ENCODE measurements around the gene ETAA1.

ETAA1 gene

GRCh38 chr2:67412424-67412823, 15.3 kb downstream of the ETAA1 start:
- Histone ChIP-seq H3K9ac (ENCODE audit: low read length) (no peak overlapping the region), H3K23ac (ENCODE audit: low read length in 2 of 2) (no peak overlapping the region), H2BK12ac (ENCODE audit: low read length in 2 of 2) (no peak overlapping the region), H3K27ac (ENCODE audit: low read length, poor library complexity, severe bottlenecking) (no peak overlapping the region), H3K36me3 (ENCODE audit: control insufficient read depth in 1 of 2, insufficient read depth in 2 of 2, low read depth in 1 of 2, low read length in 2 of 2) (peaks cover 0 to 45% of the 10 kb centered on the region in 2 experiments), H2AK5ac (ENCODE audit: low read length, severe bottlenecking) (no peak overlapping the region), H2BK5ac (ENCODE audit: low read depth, low read length, poor library complexity, severe bottlenecking) (no peak overlapping the region), H3K9me3 (ENCODE audit: control insufficient read depth, low read length) (no peaks in the 10 kb centered on the region), H3K27me3 (ENCODE audit: control insufficient read depth in 1 of 2, insufficient read depth in 1 of 2, low read length in 2 of 2) (no peaks in the 10 kb centered on the region), H3K4me2 (ENCODE audit: low read length, poor library complexity, severe bottlenecking) (no peak overlapping the region), H2BK120ac (ENCODE audit: low read depth, low read length) (no peak overlapping the region), H3K18ac (ENCODE audit: low read depth in 1 of 2, low read length in 2 of 2) (no peak overlapping the region), H3K14ac (ENCODE audit: low read length in 2 of 2) (no peak overlapping the region), H3K79me1 (replicated peaks; ENCODE audit: low read length, poor library complexity, severe bottlenecking) (no peaks in the 10 kb centered on the region), H4K8ac (ENCODE audit: low read length) (no peak overlapping the region), H3K4ac (ENCODE audit: low read depth in 1 of 2, low read length in 2 of 2) (no peak overlapping the region), H3K4me3 (ENCODE audit: insufficient read depth in 1 of 2, low read depth in 1 of 2, low read length in 2 of 2) (no peak overlapping the region), H2AFZ (ENCODE audit: low read depth, low read length) (no peak overlapping the region), H4K91ac (ENCODE audit: low read length) (no peak overlapping the region), H3K4me1 (ENCODE audit: control insufficient read depth, insufficient read depth, low read depth, low read length) (no peaks in the 10 kb centered on the region), H2BK15ac (ENCODE audit: low read depth, poor library complexity, severe bottlenecking) (no peak overlapping the region)
- 89% methylated on average over 3 of the region's 3 CpGs for WGBS
- no peak for DNase-seq

- Histone ChIP-seq H2BK5ac (ENCODE audit: low read depth, low read length, poor library complexity, severe bottlenecking) (no peak overlapping the region), H3K23ac (ENCODE audit: low read length in 2 of 2) (no peak overlapping the region), H3K4me2 (ENCODE audit: low read length, poor library complexity, severe bottlenecking) (no peak overlapping the region), H3K14ac (ENCODE audit: low read length in 2 of 2) (no peak overlapping the region), H3K27me3 (ENCODE audit: control insufficient read depth in 1 of 2, insufficient read depth in 1 of 2, low read length in 2 of 2) (no peaks in the 10 kb centered on the region), H4K91ac (ENCODE audit: low read length) (no peak overlapping the region), H2BK15ac (ENCODE audit: low read depth, poor library complexity, severe bottlenecking) (no peak overlapping the region), H3K4ac (ENCODE audit: low read depth in 1 of 2, low read length in 2 of 2) (no peak overlapping the region), H3K18ac (ENCODE audit: low read depth in 1 of 2, low read length in 2 of 2) (no peak overlapping the region), H2AK5ac (ENCODE audit: low read length, severe bottlenecking) (no peak overlapping the region), H3K4me1 (ENCODE audit: control insufficient read depth, insufficient read depth, low read depth, low read length) (no peaks in the 10 kb centered on the region), H3K79me1 (replicated peaks; ENCODE audit: low read length, poor library complexity, severe bottlenecking) (no peaks in the 10 kb centered on the region), H2AFZ (ENCODE audit: low read depth, low read length) (no peak overlapping the region), H3K9ac (ENCODE audit: low read length) (no peak overlapping the region), H3K36me3 (ENCODE audit: control insufficient read depth in 1 of 2, insufficient read depth in 2 of 2, low read depth in 1 of 2, low read length in 2 of 2) (peaks cover 0 to 23% of the 10 kb centered on the region in 2 experiments), H2BK120ac (ENCODE audit: low read depth, low read length) (no peak overlapping the region), H2BK12ac (ENCODE audit: low read length in 2 of 2) (no peak overlapping the region), H3K9me3 (ENCODE audit: control insufficient read depth, low read length) (no peaks in the 10 kb centered on the region), H3K4me3 (ENCODE audit: insufficient read depth in 1 of 2, low read depth in 1 of 2, low read length in 2 of 2) (no peak overlapping the region), H3K27ac (ENCODE audit: low read length, poor library complexity, severe bottlenecking) (no peak overlapping the region), H4K8ac (ENCODE audit: low read length) (no peak overlapping the region)
- WGBS, result 96% methylated on average over 2 of the region's 2 CpGs
- no peak for DNase-seq
Measured at GRCh38 chr2:67414867-67415266, 17.7 kb downstream of the ETAA1 start.

GRCh38 chr2:67416136-67416535, 19.0 kb downstream of the ETAA1 start:
- Histone ChIP-seq H3K4me2 (ENCODE audit: low read length, poor library complexity, severe bottlenecking) (no peak overlapping the region), H3K23ac (ENCODE audit: low read length in 2 of 2) (no peak overlapping the region), H2BK12ac (ENCODE audit: low read length in 2 of 2) (no peak overlapping the region), H2BK120ac (ENCODE audit: low read depth, low read length) (no peak overlapping the region), H2AFZ (ENCODE audit: low read depth, low read length) (no peak overlapping the region), H4K8ac (ENCODE audit: low read length) (no peak overlapping the region), H4K91ac (ENCODE audit: low read length) (no peak overlapping the region), H3K4ac (ENCODE audit: low read depth in 1 of 2, low read length in 2 of 2) (no peak overlapping the region), H3K36me3 (ENCODE audit: control insufficient read depth in 1 of 2, insufficient read depth in 2 of 2, low read depth in 1 of 2, low read length in 2 of 2) (peaks cover 0 to 10% of the 10 kb centered on the region in 2 experiments), H3K9ac (ENCODE audit: low read length) (no peak overlapping the region), H3K79me1 (replicated peaks; ENCODE audit: low read length, poor library complexity, severe bottlenecking) (no peaks in the 10 kb centered on the region), H3K18ac (ENCODE audit: low read depth in 1 of 2, low read length in 2 of 2) (no peak overlapping the region), H2AK5ac (ENCODE audit: low read length, severe bottlenecking) (no peak overlapping the region), H2BK5ac (ENCODE audit: low read depth, low read length, poor library complexity, severe bottlenecking) (no peak overlapping the region), H3K4me3 (ENCODE audit: insufficient read depth in 1 of 2, low read depth in 1 of 2, low read length in 2 of 2) (no peak overlapping the region), H3K9me3 (ENCODE audit: control insufficient read depth, low read length) (no peaks in the 10 kb centered on the region), H3K27ac (ENCODE audit: low read length, poor library complexity, severe bottlenecking) (no peak overlapping the region), H3K27me3 (ENCODE audit: control insufficient read depth in 1 of 2, insufficient read depth in 1 of 2, low read length in 2 of 2) (no peaks in the 10 kb centered on the region), H3K14ac (ENCODE audit: low read length in 2 of 2) (no peak overlapping the region), H3K4me1 (ENCODE audit: control insufficient read depth, insufficient read depth, low read depth, low read length) (no peaks in the 10 kb centered on the region), H2BK15ac (ENCODE audit: low read depth, poor library complexity, severe bottlenecking) (no peak overlapping the region)
- DNase-seq, result no peak
- WGBS, result 100% methylated on average over 1 of the region's 1 CpG

- Histone ChIP-seq H3K4ac (ENCODE audit: low read depth in 1 of 2, low read length in 2 of 2) (no peak overlapping the region), H3K23ac (ENCODE audit: low read length in 2 of 2) (no peak overlapping the region), H3K27ac (ENCODE audit: low read length, poor library complexity, severe bottlenecking) (no peak overlapping the region), H3K36me3 (ENCODE audit: control insufficient read depth in 1 of 2, insufficient read depth in 2 of 2, low read depth in 1 of 2, low read length in 2 of 2) (no peaks in the 10 kb centered on the region), H2BK5ac (ENCODE audit: low read depth, low read length, poor library complexity, severe bottlenecking) (no peak overlapping the region), H3K27me3 (ENCODE audit: control insufficient read depth in 1 of 2, insufficient read depth in 1 of 2, low read length in 2 of 2) (no peaks in the 10 kb centered on the region), H3K9ac (ENCODE audit: low read length) (no peak overlapping the region), H2BK15ac (ENCODE audit: low read depth, poor library complexity, severe bottlenecking) (no peak overlapping the region), H4K8ac (ENCODE audit: low read length) (no peak overlapping the region), H3K79me1 (replicated peaks; ENCODE audit: low read length, poor library complexity, severe bottlenecking) (no peaks in the 10 kb centered on the region), H2BK12ac (ENCODE audit: low read length in 2 of 2) (no peak overlapping the region), H2BK120ac (ENCODE audit: low read depth, low read length) (no peak overlapping the region), H2AK5ac (ENCODE audit: low read length, severe bottlenecking) (no peak overlapping the region), H3K4me3 (ENCODE audit: insufficient read depth in 1 of 2, low read depth in 1 of 2, low read length in 2 of 2) (no peak overlapping the region), H3K18ac (ENCODE audit: low read depth in 1 of 2, low read length in 2 of 2) (no peak overlapping the region), H4K91ac (ENCODE audit: low read length) (no peak overlapping the region), H3K14ac (ENCODE audit: low read length in 2 of 2) (no peak overlapping the region), H3K4me2 (ENCODE audit: low read length, poor library complexity, severe bottlenecking) (no peak overlapping the region), H3K4me1 (ENCODE audit: control insufficient read depth, insufficient read depth, low read depth, low read length) (no peaks in the 10 kb centered on the region), H3K9me3 (ENCODE audit: control insufficient read depth, low read length) (peaks cover 14% of the 10 kb centered on the region), H2AFZ (ENCODE audit: low read depth, low read length) (no peak overlapping the region)
- DNase-seq, result no peak
- WGBS, result 100% methylated on average over 1 of the region's 1 CpG
Measured at GRCh38 chr2:67423489-67423888, 26.4 kb downstream of the ETAA1 start.

Data from mesenchymal stem cell (in vitro differentiated cells and primary cell).